HEK293 (cell line): ENCODE measurements around the gene TTN.

Experiments
- CTCF ChIA-PET: fragments of 350-600 bp; formaldehyde crosslinking; extraction: SDS; loops from one replicate; lab custom pipeline; 2021; ENCODE audit warnings: antibody characterized with exemption; lab: Yijun Ruan, JAX
- POLR2A ChIA-PET: fragments of 300-600 bp; formaldehyde crosslinking; extraction: SDS; loops from one replicate; lab custom pipeline; 2020; ENCODE audit warnings: antibody characterized with exemption, inconsistent platforms; lab: Yijun Ruan, JAX
- H3K27ac ChIP-seq: fragments of 200-500 bp; sonication (Bioruptor generic); 2 replicates; pipeline ENCODE4 v1.5.1; 2014; ENCODE audit warnings: low read depth, low read length, control low read depth, inconsistent platforms; ENCODE audit errors: extremely low read depth
- H3K36me3 ChIP-seq, 2 experiments: fragments of 200-500 bp in 1 of 2; sonication (Bioruptor generic) in 1 of 2; 1 replicate in 1 of 2; 2 replicates in 1 of 2; pipeline ENCODE4 v1.5.1; 2014 to 2017; ENCODE audit warnings: inconsistent platforms in 2 of 2, low read length in 2 of 2; ENCODE audit not compliant: control insufficient read depth in 2 of 2, insufficient read depth in 1 of 2
- H3K4me1 ChIP-seq: fragments of 200-500 bp; sonication (Bioruptor generic); 2 replicates; pipeline ENCODE4 v1.5.1; 2014; ENCODE audit warnings: mild to moderate bottlenecking, low read length, inconsistent platforms; ENCODE audit not compliant: control insufficient read depth, insufficient read depth
- H3K4me3 ChIP-seq: 2 replicates; pipeline ENCODE4 v1.5.1; 2011; ENCODE audit warnings: low read depth, mild to moderate bottlenecking, control low read depth, low read length, moderate library complexity
- H3K9me3 ChIP-seq: fragments of 200-500 bp; sonication (Bioruptor generic); 2 replicates; pipeline ENCODE4 v1.5.1; 2014; ENCODE audit warnings: low read depth, low read length, inconsistent platforms; ENCODE audit not compliant: control insufficient read depth, insufficient read depth
- GLI4 ChIP-seq: fragments of 450-650 bp; formaldehyde crosslinking; IDR thresholded peaks from 2 replicates; pipeline ENCODE4 v1.5.1; 2016; ENCODE audit warnings: missing biosample characterization, missing genetic modification characterization
- KLF10 ChIP-seq: fragments of 450-650 bp; IDR thresholded peaks from 2 replicates; pipeline ENCODE4 v1.5.1; 2018; ENCODE audit warnings: missing biosample characterization, mild to moderate bottlenecking, missing genetic modification characterization
- KLF7 ChIP-seq: fragments of 450-650 bp; formaldehyde crosslinking; IDR thresholded peaks from 2 replicates; pipeline ENCODE4 v1.5.1; 2016; ENCODE audit warnings: missing biosample characterization, missing genetic modification characterization, borderline replicate concordance
- MEIS1 ChIP-seq: sonication (generic); formaldehyde crosslinking; IDR thresholded peaks from 2 replicates; pipeline ENCODE4 v1.8.1; 2022; ENCODE audit warnings: missing genetic modification reagents, mild to moderate bottlenecking, borderline replicate concordance
- PRDM1 ChIP-seq: fragments of 450-650 bp; formaldehyde crosslinking; IDR thresholded peaks from 2 replicates; pipeline ENCODE4; 2016; ENCODE audit warnings: missing biosample characterization, missing genetic modification characterization
- TRIM28 ChIP-seq: IDR thresholded peaks from 2 replicates; pipeline ENCODE4 v1.6.1; 2011; ENCODE audit warnings: low read length, control low read depth, borderline replicate concordance
- YY1 ChIP-seq: fragments of 450-650 bp; formaldehyde crosslinking; IDR thresholded peaks from 2 replicates; pipeline ENCODE4 v1.5.1; 2018; ENCODE audit warnings: missing biosample characterization, missing genetic modification characterization
- ZBTB17 ChIP-seq: fragments of 450-650 bp; formaldehyde crosslinking; IDR thresholded peaks from 2 replicates; pipeline ENCODE4 v1.5.1; 2016; ENCODE audit warnings: missing biosample characterization, missing genetic modification characterization
- ZFP69B ChIP-seq: fragments of 450-650 bp; formaldehyde crosslinking; IDR thresholded peaks from 2 replicates; pipeline ENCODE4 v1.5.1; 2016; ENCODE audit warnings: missing biosample characterization, missing genetic modification characterization
- ZNF114 ChIP-seq: fragments of 450-650 bp; formaldehyde crosslinking; IDR thresholded peaks from 2 replicates; pipeline ENCODE4 v1.5.0; 2017; ENCODE audit warnings: missing biosample characterization, missing genetic modification characterization
- ZNF175 ChIP-seq: fragments of 450-650 bp; formaldehyde crosslinking; IDR thresholded peaks from 2 replicates; pipeline ENCODE4 v1.5.1; 2016; ENCODE audit warnings: missing biosample characterization, missing genetic modification characterization
- ZNF202 ChIP-seq: fragments of 450-650 bp; formaldehyde crosslinking; IDR thresholded peaks from 2 replicates; pipeline ENCODE4 v1.5.1; 2016; ENCODE audit warnings: missing biosample characterization, missing genetic modification characterization, borderline replicate concordance
- ZNF239 ChIP-seq: fragments of 450-650 bp; formaldehyde crosslinking; IDR thresholded peaks from 2 replicates; pipeline ENCODE4 v1.5.1; 2016; ENCODE audit warnings: missing biosample characterization, missing genetic modification characterization
- ZNF24 ChIP-seq: fragments of 450-650 bp; formaldehyde crosslinking; IDR thresholded peaks from 2 replicates; pipeline ENCODE4 v1.5.1; 2016; ENCODE audit warnings: missing biosample characterization, missing genetic modification characterization
- ZNF311 ChIP-seq: fragments of 450-650 bp; formaldehyde crosslinking; IDR thresholded peaks from 2 replicates; pipeline ENCODE4 v1.5.1; 2017; ENCODE audit warnings: missing biosample characterization, missing genetic modification characterization, borderline replicate concordance
- ZNF324 ChIP-seq: fragments of 450-650 bp; formaldehyde crosslinking; IDR thresholded peaks from 2 replicates; pipeline ENCODE4 v1.5.1; 2016; ENCODE audit warnings: missing biosample characterization, missing genetic modification characterization
- ZNF354C ChIP-seq: fragments of 450-650 bp; formaldehyde crosslinking; IDR thresholded peaks from 2 replicates; pipeline ENCODE4 v1.5.1; 2016; ENCODE audit warnings: missing biosample characterization, missing genetic modification characterization, low read depth, borderline replicate concordance
- ZNF391 ChIP-seq: fragments of 450-650 bp; formaldehyde crosslinking; IDR thresholded peaks from 2 replicates; pipeline ENCODE4 v1.5.1; 2016; ENCODE audit warnings: low read depth, missing biosample characterization, missing genetic modification characterization, borderline replicate concordance
- ZNF394 ChIP-seq: fragments of 450-650 bp; formaldehyde crosslinking; IDR thresholded peaks from 2 replicates; pipeline ENCODE4 v1.5.1; 2016; ENCODE audit warnings: missing biosample characterization, missing genetic modification characterization, mild to moderate bottlenecking, moderate library complexity, borderline replicate concordance
- ZNF404 ChIP-seq: fragments of 450-650 bp; formaldehyde crosslinking; IDR thresholded peaks from 2 replicates; pipeline ENCODE4 v1.5.1; 2017; ENCODE audit warnings: missing biosample characterization, missing genetic modification characterization
- ZNF433 ChIP-seq: fragments of 450-650 bp; formaldehyde crosslinking; IDR thresholded peaks from 2 replicates; pipeline ENCODE4 v1.5.1; 2016; ENCODE audit warnings: missing biosample characterization, missing genetic modification characterization, low read depth
- ZNF792 ChIP-seq: fragments of 450-650 bp; formaldehyde crosslinking; IDR thresholded peaks from 2 replicates; pipeline ENCODE4 v1.5.1; 2016; ENCODE audit warnings: missing biosample characterization, missing genetic modification characterization
- TF ChIP-seq, protein P1 (sequence below): fragments of 450-650 bp; formaldehyde crosslinking; conservative IDR thresholded peaks from 2 replicates; pipeline ENCODE4 v1.5.1; 2016; ENCODE audit warnings: low read depth, missing biosample characterization, missing genetic modification characterization
- TF ChIP-seq, protein P2 (sequence below): fragments of 450-650 bp; formaldehyde crosslinking; IDR thresholded peaks from 2 replicates; pipeline ENCODE4 v1.5.1; 2016; ENCODE audit warnings: missing biosample characterization, missing genetic modification characterization
- TF ChIP-seq, protein P3 (sequence below): fragments of 450-650 bp; formaldehyde crosslinking; IDR thresholded peaks from 2 replicates; pipeline ENCODE4 v1.5.1; 2017; ENCODE audit warnings: missing biosample characterization, missing genetic modification characterization
- TF ChIP-seq, protein P4 (sequence below): fragments of 450-650 bp; formaldehyde crosslinking; IDR thresholded peaks from 2 replicates; pipeline ENCODE4 v1.5.1; 2016; ENCODE audit warnings: missing biosample characterization, missing genetic modification characterization
- TF ChIP-seq, protein P5 (sequence below): fragments of 450-650 bp; formaldehyde crosslinking; IDR thresholded peaks from 2 replicates; pipeline ENCODE4 v1.5.1; 2016; ENCODE audit warnings: missing biosample characterization, missing genetic modification characterization

Gene TTN

DNA sequence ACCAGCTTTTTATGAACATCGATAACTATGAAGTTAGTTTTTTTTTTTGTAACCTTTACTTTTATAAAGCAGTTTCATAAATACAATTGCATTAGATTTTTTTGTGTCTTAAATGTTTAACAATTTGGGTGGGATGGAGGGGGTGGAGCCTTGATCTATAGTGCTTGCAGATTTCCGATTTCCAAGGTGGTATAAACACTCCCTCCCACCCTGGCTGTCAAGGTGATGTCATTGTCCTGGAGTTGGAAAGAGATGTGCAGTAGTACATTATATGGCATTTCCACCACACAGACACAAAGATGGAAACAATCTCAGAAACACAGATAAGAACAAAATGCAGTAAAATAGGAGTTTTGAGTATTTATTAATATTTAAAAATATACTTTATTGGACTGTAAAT, 114.4 kb downstream of the TTN start:
- H3K4me1 ChIP-seq: no peaks in the 10 kb centered on the region
- no peaks in the 10 kb centered on the region for H3K36me3 ChIP-seq
- no peak overlapping the region for H3K27ac ChIP-seq
- ChIA-PET CTCF (interaction anchor here (0.7 to 3.7 kb wide), 2 partner anchors 8 to 12 kb away, joined by 4 to 28 read pairs; no protein-coding TSS in a partner anchor), POLR2A (interaction anchor here (0.6 kb wide), 1 partner anchor 42 kb away, joined by 3 read pairs; no protein-coding TSS in a partner anchor)
- TF ChIP-seq ZNF433 (tag by site-specific recombination) (no peak), PRDM1 (tag by site-specific recombination) (no peak), KLF7 (tag by site-specific recombination) (no peak), ZNF394 (tag by site-specific recombination) (no peak), ZNF404 (tag by site-specific recombination) (no peak), KLF10 (tag by site-specific recombination) (no peak), TRIM28 (no peak), ZNF792 (no peak), GLI4 (tag by site-specific recombination) (no peak), ZNF391 (tag by site-specific recombination) (no peak), ZNF324 (tag by site-specific recombination) (no peak), ZNF239 (no peak), ZFP69B (tag by site-specific recombination) (no peak), ZNF24 (tag by site-specific recombination) (no peak)
- TF ChIP-seq, protein P1, sequence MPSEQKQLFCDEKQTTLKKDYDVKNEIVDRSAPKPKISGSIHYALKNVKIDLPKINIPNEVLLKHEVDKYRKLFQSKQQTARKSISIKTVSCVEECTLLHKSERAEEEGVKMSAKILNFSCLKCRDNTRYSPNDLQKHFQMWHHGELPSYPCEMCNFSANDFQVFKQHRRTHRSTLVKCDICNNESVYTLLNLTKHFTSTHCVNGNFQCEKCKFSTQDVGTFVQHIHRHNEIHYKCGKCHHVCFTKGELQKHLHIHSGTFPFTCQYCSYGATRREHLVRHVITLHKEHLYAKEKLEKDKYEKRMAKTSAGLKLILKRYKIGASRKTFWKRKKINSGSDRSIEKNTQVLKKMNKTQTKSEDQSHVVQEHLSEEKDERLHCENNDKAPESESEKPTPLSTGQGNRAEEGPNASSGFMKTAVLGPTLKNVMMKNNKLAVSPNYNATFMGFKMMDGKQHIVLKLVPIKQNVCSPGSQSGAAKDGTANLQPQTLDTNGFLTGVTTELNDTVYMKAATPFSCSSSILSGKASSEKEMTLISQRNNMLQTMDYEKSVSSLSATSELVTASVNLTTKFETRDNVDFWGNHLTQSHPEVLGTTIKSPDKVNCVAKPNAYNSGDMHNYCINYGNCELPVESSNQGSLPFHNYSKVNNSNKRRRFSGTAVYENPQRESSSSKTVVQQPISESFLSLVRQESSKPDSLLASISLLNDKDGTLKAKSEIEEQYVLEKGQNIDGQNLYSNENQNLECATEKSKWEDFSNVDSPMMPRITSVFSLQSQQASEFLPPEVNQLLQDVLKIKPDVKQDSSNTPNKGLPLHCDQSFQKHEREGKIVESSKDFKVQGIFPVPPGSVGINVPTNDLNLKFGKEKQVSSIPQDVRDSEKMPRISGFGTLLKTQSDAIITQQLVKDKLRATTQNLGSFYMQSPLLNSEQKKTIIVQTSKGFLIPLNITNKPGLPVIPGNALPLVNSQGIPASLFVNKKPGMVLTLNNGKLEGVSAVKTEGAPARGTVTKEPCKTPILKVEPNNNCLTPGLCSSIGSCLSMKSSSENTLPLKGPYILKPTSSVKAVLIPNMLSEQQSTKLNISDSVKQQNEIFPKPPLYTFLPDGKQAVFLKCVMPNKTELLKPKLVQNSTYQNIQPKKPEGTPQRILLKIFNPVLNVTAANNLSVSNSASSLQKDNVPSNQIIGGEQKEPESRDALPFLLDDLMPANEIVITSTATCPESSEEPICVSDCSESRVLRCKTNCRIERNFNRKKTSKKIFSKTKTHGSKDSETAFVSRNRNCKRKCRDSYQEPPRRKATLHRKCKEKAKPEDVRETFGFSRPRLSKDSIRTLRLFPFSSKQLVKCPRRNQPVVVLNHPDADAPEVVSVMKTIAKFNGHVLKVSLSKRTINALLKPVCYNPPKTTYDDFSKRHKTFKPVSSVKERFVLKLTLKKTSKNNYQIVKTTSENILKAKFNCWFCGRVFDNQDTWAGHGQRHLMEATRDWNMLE: no peak
- TF ChIP-seq, protein P2, sequence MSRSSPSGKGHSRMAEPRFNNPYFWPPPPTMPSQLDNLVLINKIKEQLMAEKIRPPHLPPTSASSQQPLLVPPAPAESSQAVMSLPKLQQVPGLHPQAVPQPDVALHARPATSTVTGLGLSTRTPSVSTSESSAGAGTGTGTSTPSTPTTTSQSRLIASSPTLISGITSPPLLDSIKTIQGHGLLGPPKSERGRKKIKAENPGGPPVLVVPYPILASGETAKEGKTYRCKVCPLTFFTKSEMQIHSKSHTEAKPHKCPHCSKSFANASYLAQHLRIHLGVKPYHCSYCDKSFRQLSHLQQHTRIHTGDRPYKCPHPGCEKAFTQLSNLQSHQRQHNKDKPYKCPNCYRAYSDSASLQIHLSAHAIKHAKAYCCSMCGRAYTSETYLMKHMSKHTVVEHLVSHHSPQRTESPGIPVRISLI (tag by site-specific recombination): no peak
- TF ChIP-seq, protein P3, sequence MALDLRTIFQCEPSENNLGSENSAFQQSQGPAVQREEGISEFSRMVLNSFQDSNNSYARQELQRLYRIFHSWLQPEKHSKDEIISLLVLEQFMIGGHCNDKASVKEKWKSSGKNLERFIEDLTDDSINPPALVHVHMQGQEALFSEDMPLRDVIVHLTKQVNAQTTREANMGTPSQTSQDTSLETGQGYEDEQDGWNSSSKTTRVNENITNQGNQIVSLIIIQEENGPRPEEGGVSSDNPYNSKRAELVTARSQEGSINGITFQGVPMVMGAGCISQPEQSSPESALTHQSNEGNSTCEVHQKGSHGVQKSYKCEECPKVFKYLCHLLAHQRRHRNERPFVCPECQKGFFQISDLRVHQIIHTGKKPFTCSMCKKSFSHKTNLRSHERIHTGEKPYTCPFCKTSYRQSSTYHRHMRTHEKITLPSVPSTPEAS (tag by site-specific recombination): no peak
- no peak overlapping the region for H3K4me3 ChIP-seq
- no peaks in the 10 kb centered on the region for H3K9me3 ChIP-seq

DNA sequence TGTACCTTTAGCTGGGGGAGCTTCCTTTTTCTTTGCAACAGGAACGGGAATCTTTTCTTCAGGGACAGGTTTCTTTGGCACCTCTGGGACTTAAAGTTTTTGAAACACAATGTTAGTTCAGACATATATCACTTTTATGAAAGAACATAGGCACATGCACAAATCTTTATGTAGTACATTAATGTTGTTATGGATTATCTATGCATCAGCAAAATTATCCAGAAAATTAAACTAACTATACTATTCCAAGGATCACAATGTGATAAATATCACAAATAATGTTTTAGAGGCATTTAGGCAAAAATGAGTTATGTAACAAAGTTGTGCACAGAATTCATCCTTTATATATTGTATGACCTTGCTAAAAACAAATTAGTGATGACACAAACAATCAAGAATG, 117.4 kb downstream of the TTN start:
- CTCF ChIA-PET: interaction anchor here (0.6 to 3.7 kb wide), 2 partner anchors 11 to 69 kb away, joined by 3 to 28 read pairs; no protein-coding TSS in a partner anchor
- POLR2A ChIA-PET: no interaction called here
- TF ChIP-seq, protein P4, sequence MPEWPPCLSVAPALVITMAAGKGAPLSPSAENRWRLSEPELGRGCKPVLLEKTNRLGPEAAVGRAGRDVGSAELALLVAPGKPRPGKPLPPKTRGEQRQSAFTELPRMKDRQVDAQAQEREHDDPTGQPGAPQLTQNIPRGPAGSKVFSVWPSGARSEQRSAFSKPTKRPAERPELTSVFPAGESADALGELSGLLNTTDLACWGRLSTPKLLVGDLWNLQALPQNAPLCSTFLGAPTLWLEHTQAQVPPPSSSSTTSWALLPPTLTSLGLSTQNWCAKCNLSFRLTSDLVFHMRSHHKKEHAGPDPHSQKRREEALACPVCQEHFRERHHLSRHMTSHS: no peak
- TF ChIP-seq MEIS1 (CRISPR knock-in tag) (no peak), ZNF114 (no peak), YY1 (tag by site-specific recombination) (no peak), ZNF311 (no peak), ZNF175 (no peak), ZNF324 (tag by site-specific recombination) (no peak), ZNF24 (tag by site-specific recombination) (no peak), ZNF202 (no peak), ZNF354C (tag by site-specific recombination) (no peak), ZBTB17 (tag by site-specific recombination) (no peak)
- TF ChIP-seq, protein P5, sequence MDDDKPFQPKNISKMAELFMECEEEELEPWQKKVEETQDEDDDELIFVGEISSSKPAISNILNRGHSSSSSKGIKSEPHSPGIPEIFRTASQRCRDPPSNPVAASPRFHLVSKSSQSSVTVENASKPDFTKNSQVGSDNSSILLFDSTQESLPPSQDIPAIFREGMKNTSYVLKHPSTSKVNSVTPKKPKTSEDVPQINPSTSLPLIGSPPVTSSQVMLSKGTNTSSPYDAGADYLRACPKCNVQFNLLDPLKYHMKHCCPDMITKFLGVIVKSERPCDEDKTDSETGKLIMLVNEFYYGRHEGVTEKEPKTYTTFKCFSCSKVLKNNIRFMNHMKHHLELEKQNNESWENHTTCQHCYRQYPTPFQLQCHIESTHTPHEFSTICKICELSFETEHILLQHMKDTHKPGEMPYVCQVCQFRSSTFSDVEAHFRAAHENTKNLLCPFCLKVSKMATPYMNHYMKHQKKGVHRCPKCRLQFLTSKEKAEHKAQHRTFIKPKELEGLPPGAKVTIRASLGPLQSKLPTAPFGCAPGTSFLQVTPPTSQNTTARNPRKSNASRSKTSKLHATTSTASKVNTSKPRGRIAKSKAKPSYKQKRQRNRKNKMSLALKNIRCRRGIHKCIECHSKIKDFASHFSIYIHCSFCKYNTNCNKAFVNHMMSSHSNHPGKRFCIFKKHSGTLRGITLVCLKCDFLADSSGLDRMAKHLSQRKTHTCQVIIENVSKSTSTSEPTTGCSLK (tag by site-specific recombination): no peak

More for the DNA sequence above, 117.4 kb downstream of the TTN start:
- Histone ChIP-seq H3K36me3 (no peaks in the 10 kb centered on the region), H3K4me3 (no peak overlapping the region), H3K9me3 (no peaks in the 10 kb centered on the region), H3K27ac (no peak overlapping the region), H3K4me1 (no peaks in the 10 kb centered on the region)
